HG03460 (cell line): ENCODE results near the gene MINK1.

Source experiments
- ATAC-seq: cut with Tn5 transposase; IDR thresholded peaks from one replicate; pipeline ENCODE4 v1.9.1; 2021; ENCODE audit not compliant: unreplicated experiment

Gene MINK1

GRCh38 chr17:4945176-4945943 is 112.2 kb downstream of the MINK1 start:
- peak; percentile 18 for ATAC-seq

DNA sequence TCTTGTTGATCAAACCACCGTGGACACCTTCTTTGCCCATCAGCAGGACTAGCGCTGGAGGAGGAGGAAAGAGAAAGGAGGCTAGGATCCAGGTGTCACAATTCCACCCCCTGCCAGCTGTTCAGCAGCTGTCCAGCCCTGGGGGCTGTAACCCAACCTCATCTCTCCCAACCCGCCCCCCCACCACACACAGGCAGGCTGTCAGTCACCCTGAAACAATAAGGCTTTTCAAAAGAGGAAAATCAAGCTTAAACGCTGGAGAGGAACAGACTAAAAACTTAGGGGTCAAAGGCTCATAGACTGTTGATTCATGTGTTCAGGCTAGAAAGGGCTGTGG is 112.8 kb downstream of the MINK1 start:
- ATAC-seq: no peak

DNA sequence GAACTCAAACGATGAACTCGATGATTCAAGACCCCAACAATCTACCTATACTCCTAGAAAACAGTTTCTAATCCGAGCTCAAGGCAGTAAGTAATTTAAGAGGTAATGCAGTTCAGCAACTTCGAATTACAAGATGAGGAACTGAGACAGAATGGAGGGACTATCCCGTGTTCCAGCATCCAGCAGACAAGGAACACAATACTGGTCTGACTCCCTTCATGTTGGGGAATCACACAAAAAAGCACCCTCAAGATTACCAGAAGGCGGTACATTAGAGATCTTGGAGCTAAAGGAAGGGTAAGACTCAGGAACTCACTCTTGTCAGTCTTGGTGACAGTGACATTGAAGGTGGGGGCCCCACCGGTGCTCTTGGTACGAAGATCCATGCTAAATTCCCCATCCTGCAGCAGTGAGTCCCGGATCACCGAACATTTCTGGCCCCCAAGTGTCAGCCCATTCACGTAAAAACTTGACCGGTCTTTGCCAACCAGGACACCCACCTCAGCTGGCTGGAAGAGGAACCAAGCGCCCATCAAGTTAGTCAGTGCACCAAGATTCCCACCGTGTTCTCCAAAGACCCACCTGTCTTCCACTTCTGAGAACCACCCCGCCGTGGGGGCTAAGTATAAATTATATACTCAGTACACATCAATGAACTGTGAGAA is 113.3 kb downstream of the MINK1 start:
- ATAC-seq: no peak

DNA sequence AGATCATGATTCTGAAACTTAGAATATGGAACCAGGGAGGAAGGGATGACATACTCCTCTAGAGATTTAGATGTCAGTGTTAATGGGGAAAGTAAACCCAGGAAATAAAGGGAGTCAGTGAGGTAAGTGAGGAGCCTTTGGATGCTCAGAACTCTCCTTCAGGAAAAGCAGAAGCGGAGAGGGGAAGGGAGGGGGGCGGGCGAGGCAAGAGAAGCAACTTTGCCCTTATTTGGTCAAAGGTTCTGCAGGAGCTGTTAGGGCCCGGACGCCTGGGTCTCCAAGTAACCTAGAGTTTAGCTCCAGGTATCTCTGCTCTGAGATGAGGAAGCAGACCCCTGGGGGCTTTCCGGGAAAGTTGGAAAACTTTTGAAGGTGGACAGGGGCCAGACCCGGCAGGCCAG is 113.9 kb downstream of the MINK1 start:
- no peak for ATAC-seq
